Fibroblast of mammary gland (primary cell): ENCODE data around the gene PTPRM.

ENCODE experiments used
- DNase-seq: peaks from one replicate; pipeline ENCODE4 v3.0.0-alpha.2; 2010; ENCODE audit warnings: low read depth
- H3K4me3 ChIP-seq: 2 replicates; pipeline ENCODE4 v1.5.1; 2011; ENCODE audit warnings: low read depth, mild to moderate bottlenecking, low read length, moderate library complexity; ENCODE audit not compliant: control insufficient read depth
- CTCF ChIP-seq: conservative IDR thresholded peaks from 2 replicates; pipeline ENCODE4 v1.5.1; 2011; ENCODE audit warnings: low read depth, low read length, inconsistent platforms; ENCODE audit not compliant: control insufficient read depth, insufficient read depth

The PTPRM gene

DNA sequence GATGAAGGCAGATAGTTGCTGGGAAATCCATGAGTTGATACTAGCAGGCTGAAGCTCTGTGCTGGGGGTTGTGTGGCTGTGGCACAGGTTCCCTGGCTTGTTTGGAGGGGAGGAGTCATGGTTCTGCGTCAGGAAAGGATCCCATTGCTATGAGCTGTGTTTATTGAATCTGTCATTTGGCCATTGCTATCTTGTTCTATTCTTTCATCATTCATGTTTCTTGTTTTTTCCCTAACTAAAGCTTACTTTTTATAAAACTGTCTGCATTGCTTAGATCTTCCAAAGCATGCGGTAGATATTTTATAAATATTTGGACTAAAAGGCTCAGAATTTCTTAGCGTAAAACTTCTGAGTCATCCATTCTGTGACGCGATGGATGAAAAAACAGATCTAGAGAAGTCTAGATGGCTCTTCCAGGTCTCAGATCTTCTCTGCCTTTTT, 335.3 kb downstream of the PTPRM start:
- TF ChIP-seq CTCF: no peak
- peak; percentile 84 for DNase-seq
- H3K4me3 ChIP-seq: no peak overlapping the region

DNA sequence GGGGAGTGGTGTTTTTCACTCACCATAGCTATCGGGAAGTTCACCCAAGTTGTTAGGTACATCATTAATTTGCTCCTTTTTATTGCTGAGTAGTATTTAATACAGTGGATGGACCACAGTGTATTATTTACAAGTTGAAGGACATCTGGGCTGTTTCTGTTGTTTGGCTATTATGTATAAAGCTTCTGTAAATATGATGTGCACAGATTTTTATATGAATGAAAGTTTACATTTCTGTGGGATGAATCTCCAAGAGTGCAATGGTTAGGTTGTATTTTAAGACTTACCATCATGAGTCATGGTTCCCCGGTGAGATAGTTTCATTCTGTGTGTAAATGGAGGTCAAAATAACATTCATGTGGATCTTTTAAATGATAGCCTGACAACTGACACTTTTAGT, 337.4 kb downstream of the PTPRM start:
- H3K4me3 ChIP-seq: no peak overlapping the region
- no peak for TF ChIP-seq CTCF
- peak; percentile 78 for DNase-seq

DNA sequence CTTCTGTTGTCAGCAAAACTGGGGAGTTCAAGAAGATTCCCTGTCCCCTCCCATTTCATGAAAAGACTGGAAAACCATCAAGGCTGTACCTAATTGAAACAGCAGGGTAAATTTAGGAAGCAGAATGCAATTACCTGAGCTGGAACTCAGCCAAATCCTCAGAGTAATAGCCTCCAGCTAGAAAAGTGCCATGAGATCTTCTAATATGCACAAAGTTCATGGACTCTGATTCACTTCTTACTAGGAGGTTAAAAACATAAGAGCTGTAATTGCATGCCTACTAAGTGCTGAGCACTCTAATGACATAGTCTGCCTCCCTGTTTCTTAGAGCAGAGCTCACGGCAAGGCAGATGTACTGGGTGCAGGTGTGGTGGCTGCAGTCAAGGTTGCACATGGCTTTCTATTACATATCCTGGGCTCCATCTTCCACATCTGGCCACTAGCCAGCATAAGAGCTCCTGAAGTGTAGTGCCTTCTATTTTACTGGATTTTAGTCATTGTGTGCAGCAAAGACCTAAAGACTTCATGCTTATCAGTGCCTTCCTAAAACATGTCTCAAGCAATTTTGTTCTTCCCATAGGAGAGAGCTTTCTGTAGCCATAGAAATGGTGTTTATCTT, 341.7 kb downstream of the PTPRM start:
- no peak overlapping the region for H3K4me3 ChIP-seq
- no peak for DNase-seq
- TF ChIP-seq CTCF: no peak

- DNase-seq: no peak
- no peak overlapping the region for H3K4me3 ChIP-seq
- no peak for TF ChIP-seq CTCF
Observed at GRCh38 chr18:7914834-7915670, 347.9 kb downstream of the PTPRM start.

GRCh38 chr18:7918701-7919100, 351.6 kb downstream of the PTPRM start:
- DNase-seq: no peak
- no peak overlapping the region for H3K4me3 ChIP-seq
- no peak for TF ChIP-seq CTCF

DNA sequence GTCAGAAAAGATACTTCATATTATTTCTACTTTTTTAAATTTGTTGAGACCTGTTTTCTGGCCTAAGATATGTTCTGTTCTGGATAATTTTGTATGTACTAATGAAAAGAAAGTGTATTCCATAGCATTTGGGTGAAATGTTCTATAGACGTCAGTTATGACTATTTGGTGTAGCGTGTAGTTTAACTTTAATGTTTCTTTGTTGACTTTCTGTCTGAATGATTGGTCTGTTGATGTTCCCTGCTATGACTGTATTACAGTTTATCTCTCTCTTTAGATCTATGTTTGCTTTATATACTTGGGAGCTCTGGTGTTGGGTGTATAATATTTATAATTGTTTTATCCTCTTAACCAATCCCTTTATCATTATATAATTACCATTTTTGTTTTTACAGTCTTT, 352.4 kb downstream of the PTPRM start:
- TF ChIP-seq CTCF: no peak
- no peak overlapping the region for H3K4me3 ChIP-seq
- DNase-seq: no peak
